ENCODE results near the gene ZFP36L1. TPM values are rescaled to one million over a fixed set of nuclear protein-coding genes. Genes with fewer than 3 reads are reported as not detected.

Gene ZFP36L1
- total RNA-seq, 1 experiment from 2014 or later = 102 TPM

- in situ Hi-C loops (cut with HindIII; ENCODE audit: low pct_unique_long_range_greater_than_20kb, low sequenced_read_pairs) = no loop called here
These were observed 4.4 kb downstream of the ZFP36L1 start for GRCh38 chr14:68788275-68788995.

GRCh38 chr14:68787092-68787992 lies 5.5 kb downstream of the ZFP36L1 start:
- in situ Hi-C loops (cut with HindIII; ENCODE audit: low pct_unique_long_range_greater_than_20kb, low sequenced_read_pairs) = no loop called here
- no peak for DNase-seq (ENCODE audit: low read depth)

More at GRCh38 chr14:68788275-68788995, 4.4 kb downstream of the ZFP36L1 start:
- peak; percentile 35 for DNase-seq (ENCODE audit: low read depth)

- peak; percentile 90 for DNase-seq (ENCODE audit: low read depth)
These were observed 6.3 kb downstream of the ZFP36L1 start for GRCh38 chr14:68786491-68787091.

GRCh38 chr14:68785534-68786490 lies 7.1 kb downstream of the ZFP36L1 start:
- in situ Hi-C loops (cut with HindIII; ENCODE audit: low pct_unique_long_range_greater_than_20kb, low sequenced_read_pairs) = no loop called here
- DNase-seq (ENCODE audit: low read depth) = no peak

More at GRCh38 chr14:68786491-68787091, 6.3 kb downstream of the ZFP36L1 start:
- in situ Hi-C loops (cut with HindIII; ENCODE audit: low pct_unique_long_range_greater_than_20kb, low sequenced_read_pairs) = no loop called here

GRCh38 chr14:68784978-68785533 lies 7.8 kb downstream of the ZFP36L1 start:
- in situ Hi-C loops (cut with HindIII; ENCODE audit: low pct_unique_long_range_greater_than_20kb, low sequenced_read_pairs) = no loop called here
- DNase-seq (ENCODE audit: low read depth) = peak; percentile 70

- DNase-seq (ENCODE audit: low read depth) = peak; percentile 99
- in situ Hi-C loops (cut with HindIII; ENCODE audit: low pct_unique_long_range_greater_than_20kb, low sequenced_read_pairs) = no loop called here
These were observed 8.5 kb downstream of the ZFP36L1 start for GRCh38 chr14:68784226-68784910.

GRCh38 chr14:68783408-68784225 lies 9.2 kb downstream of the ZFP36L1 start:
- DNase-seq (ENCODE audit: low read depth) = no peak
- in situ Hi-C loops (cut with HindIII; ENCODE audit: low pct_unique_long_range_greater_than_20kb, low sequenced_read_pairs) = no loop called here

GRCh38 chr14:68782091-68782981 lies 10.5 kb downstream of the ZFP36L1 start:
- in situ Hi-C loops (cut with HindIII; ENCODE audit: low pct_unique_long_range_greater_than_20kb, low sequenced_read_pairs) = no loop called here

GRCh38 chr14:68781161-68782021 lies 11.5 kb downstream of the ZFP36L1 start:
- no peak for DNase-seq (ENCODE audit: low read depth)
- in situ Hi-C loops (cut with HindIII; ENCODE audit: low pct_unique_long_range_greater_than_20kb, low sequenced_read_pairs) = no loop called here

More at GRCh38 chr14:68782091-68782981, 10.5 kb downstream of the ZFP36L1 start:
- DNase-seq (ENCODE audit: low read depth) = no peak

GRCh38 chr14:68780358-68781160 lies 12.3 kb downstream of the ZFP36L1 start:
- in situ Hi-C loops (cut with HindIII; ENCODE audit: low pct_unique_long_range_greater_than_20kb, low sequenced_read_pairs) = no loop called here
- no peak for DNase-seq (ENCODE audit: low read depth)

- in situ Hi-C loops (cut with HindIII; ENCODE audit: low pct_unique_long_range_greater_than_20kb, low sequenced_read_pairs) = no loop called here
- no peak for DNase-seq (ENCODE audit: low read depth)
These were observed 13.0 kb downstream of the ZFP36L1 start for GRCh38 chr14:68779761-68780323.

- in situ Hi-C loops (cut with HindIII; ENCODE audit: low pct_unique_long_range_greater_than_20kb, low sequenced_read_pairs) = no loop called here
- DNase-seq (ENCODE audit: low read depth) = no peak
These were observed 15.2 kb downstream of the ZFP36L1 start for GRCh38 chr14:68777644-68778043.

- in situ Hi-C loops (cut with HindIII; ENCODE audit: low pct_unique_long_range_greater_than_20kb, low sequenced_read_pairs) = no loop called here
- DNase-seq (ENCODE audit: low read depth) = no peak
These were observed 17.2 kb downstream of the ZFP36L1 start for GRCh38 chr14:68775614-68776126.
